ENCODE measurements around the gene SIGLEC11.
A peak's percentile ranks its signal among the peaks of the same experiment; 100 is the strongest.

SIGLEC11 gene

GRCh38 chr19:49908480-49909420 is 52.2 kb downstream of the SIGLEC11 start:
- no peak overlapping the region for H2AFZ ChIP-seq (ENCODE audit: low read length)
- H3K9me3 ChIP-seq (ENCODE audit: low read length): no peaks in the 10 kb centered on the region
- peaks cover 90% of the 10 kb centered on the region for H3K4me1 ChIP-seq (ENCODE audit: insufficient read depth, low read length, severe bottlenecking)
- peak overlapping the region; percentile 30 for H3K4me3 ChIP-seq (ENCODE audit: low read depth, low read length, poor library complexity, severe bottlenecking)
- no peaks in the 10 kb centered on the region for H3K9me2 ChIP-seq (ENCODE audit: low read depth, low read length)
- H3K4me2 ChIP-seq (ENCODE audit: low read length): peak overlapping the region; percentile 49
- H3K9ac ChIP-seq (ENCODE audit: low read length): peak overlapping the region; percentile 54; the same call in 1 of the 2 replicates
- TF ChIP-seq, protein P1, sequence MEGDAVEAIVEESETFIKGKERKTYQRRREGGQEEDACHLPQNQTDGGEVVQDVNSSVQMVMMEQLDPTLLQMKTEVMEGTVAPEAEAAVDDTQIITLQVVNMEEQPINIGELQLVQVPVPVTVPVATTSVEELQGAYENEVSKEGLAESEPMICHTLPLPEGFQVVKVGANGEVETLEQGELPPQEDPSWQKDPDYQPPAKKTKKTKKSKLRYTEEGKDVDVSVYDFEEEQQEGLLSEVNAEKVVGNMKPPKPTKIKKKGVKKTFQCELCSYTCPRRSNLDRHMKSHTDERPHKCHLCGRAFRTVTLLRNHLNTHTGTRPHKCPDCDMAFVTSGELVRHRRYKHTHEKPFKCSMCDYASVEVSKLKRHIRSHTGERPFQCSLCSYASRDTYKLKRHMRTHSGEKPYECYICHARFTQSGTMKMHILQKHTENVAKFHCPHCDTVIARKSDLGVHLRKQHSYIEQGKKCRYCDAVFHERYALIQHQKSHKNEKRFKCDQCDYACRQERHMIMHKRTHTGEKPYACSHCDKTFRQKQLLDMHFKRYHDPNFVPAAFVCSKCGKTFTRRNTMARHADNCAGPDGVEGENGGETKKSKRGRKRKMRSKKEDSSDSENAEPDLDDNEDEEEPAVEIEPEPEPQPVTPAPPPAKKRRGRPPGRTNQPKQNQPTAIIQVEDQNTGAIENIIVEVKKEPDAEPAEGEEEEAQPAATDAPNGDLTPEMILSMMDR (IDR thresholded peaks at IDR 0.05; ENCODE audit: low read length): no peak
- no peak for TF ChIP-seq EZH2 (IDR thresholded peaks at IDR 0.05; ENCODE audit: borderline replicate concordance, low read length)
- H3K27me3 ChIP-seq (ENCODE audit: insufficient read depth, low read length): no peaks in the 10 kb centered on the region
- peak overlapping the region; percentile 95 for H3K27ac ChIP-seq (ENCODE audit: low read depth, low read length, poor library complexity, severe bottlenecking)
- H3F3A ChIP-seq (ENCODE audit: insufficient read depth, low read length): no peaks in the 10 kb centered on the region
- H4K20me1 ChIP-seq (ENCODE audit: insufficient read depth, low read length): no peaks in the 10 kb centered on the region
- peaks cover 77% of the 10 kb centered on the region for H3K36me3 ChIP-seq (ENCODE audit: insufficient read depth, low read length)
- no peaks in the 10 kb centered on the region for H3K79me2 ChIP-seq (ENCODE audit: insufficient read depth, low read length)

- H3K9me2 ChIP-seq (ENCODE audit: low read depth, low read length): no peaks in the 10 kb centered on the region
- no peaks in the 10 kb centered on the region for H3K27me3 ChIP-seq (ENCODE audit: insufficient read depth, low read length)
- H3K36me3 ChIP-seq (ENCODE audit: insufficient read depth, low read length): peaks cover 68% of the 10 kb centered on the region
- H3K4me2 ChIP-seq (ENCODE audit: low read length): peak overlapping the region; percentile 49
- H3K79me2 ChIP-seq (ENCODE audit: insufficient read depth, low read length): no peaks in the 10 kb centered on the region
- H2AFZ ChIP-seq (ENCODE audit: low read length): no peak overlapping the region
- H3K27ac ChIP-seq (ENCODE audit: low read depth, low read length, poor library complexity, severe bottlenecking): peak overlapping the region; percentile 95
- H3K4me3 ChIP-seq (ENCODE audit: low read depth, low read length, poor library complexity, severe bottlenecking): peak overlapping the region; percentile 30
- no peaks in the 10 kb centered on the region for H4K20me1 ChIP-seq (ENCODE audit: insufficient read depth, low read length)
- H3K9ac ChIP-seq (ENCODE audit: low read length): peak overlapping the region; percentile 54; the same call in 1 of the 2 replicates
- H3K4me1 ChIP-seq (ENCODE audit: insufficient read depth, low read length, severe bottlenecking): peaks cover 90% of the 10 kb centered on the region
- H3K9me3 ChIP-seq (ENCODE audit: low read length): no peaks in the 10 kb centered on the region
- no peak for TF ChIP-seq EZH2 (IDR thresholded peaks at IDR 0.05; ENCODE audit: borderline replicate concordance, low read length)
- TF ChIP-seq, protein P1 (IDR thresholded peaks at IDR 0.05; ENCODE audit: low read length): no peak
- no peaks in the 10 kb centered on the region for H3F3A ChIP-seq (ENCODE audit: insufficient read depth, low read length)
These were observed 53.1 kb downstream of the SIGLEC11 start for GRCh38 chr19:49907745-49908446.

- H3K27me3 ChIP-seq (ENCODE audit: insufficient read depth, low read length): no peaks in the 10 kb centered on the region
- H3K4me1 ChIP-seq (ENCODE audit: insufficient read depth, low read length, severe bottlenecking): peaks cover 83% of the 10 kb centered on the region
- peak overlapping the region; percentile 34; the same call in 1 of the 2 replicates for H3K9ac ChIP-seq (ENCODE audit: low read length)
- H3K79me2 ChIP-seq (ENCODE audit: insufficient read depth, low read length): no peaks in the 10 kb centered on the region
- TF ChIP-seq, protein P1 (IDR thresholded peaks at IDR 0.05; ENCODE audit: low read length): no peak
- TF ChIP-seq EZH2 (IDR thresholded peaks at IDR 0.05; ENCODE audit: borderline replicate concordance, low read length): no peak
- H3K27ac ChIP-seq (ENCODE audit: low read depth, low read length, poor library complexity, severe bottlenecking): peak overlapping the region; percentile 95
- H2AFZ ChIP-seq (ENCODE audit: low read length): no peak overlapping the region
- H3K9me2 ChIP-seq (ENCODE audit: low read depth, low read length): no peaks in the 10 kb centered on the region
- H3K9me3 ChIP-seq (ENCODE audit: low read length): no peaks in the 10 kb centered on the region
- H3F3A ChIP-seq (ENCODE audit: insufficient read depth, low read length): no peaks in the 10 kb centered on the region
- H3K36me3 ChIP-seq (ENCODE audit: insufficient read depth, low read length): peaks cover 60% of the 10 kb centered on the region
- peak overlapping the region; percentile 49; the same call in 1 of the 2 replicates for H3K4me2 ChIP-seq (ENCODE audit: low read length)
- no peaks in the 10 kb centered on the region for H4K20me1 ChIP-seq (ENCODE audit: insufficient read depth, low read length)
- H3K4me3 ChIP-seq (ENCODE audit: low read depth, low read length, poor library complexity, severe bottlenecking): no peak overlapping the region
These were observed 54.0 kb downstream of the SIGLEC11 start for GRCh38 chr19:49906879-49907564.

All from OCI-LY1 (cell line).